OCI-LY3 (cell line): ENCODE data around the gene CGN.

Experiments used
- EZH2phosphoT487 ChIP-seq: fragments of 200-600 bp; shearing (Covaris generic); IDR thresholded peaks from 2 replicates; pipeline ENCODE4 v1.6.1; 2018; ENCODE audit warnings: antibody characterized with exemption, mixed run types, low read depth
- TF ChIP-seq, protein P1 (sequence below): fragments of 200-600, 300-600 bp; sonication (generic); IDR thresholded peaks from 2 replicates; pipeline ENCODE4 v1.5.1; 2014; ENCODE audit warnings: antibody characterized with exemption, low read length, low read depth

DNA sequence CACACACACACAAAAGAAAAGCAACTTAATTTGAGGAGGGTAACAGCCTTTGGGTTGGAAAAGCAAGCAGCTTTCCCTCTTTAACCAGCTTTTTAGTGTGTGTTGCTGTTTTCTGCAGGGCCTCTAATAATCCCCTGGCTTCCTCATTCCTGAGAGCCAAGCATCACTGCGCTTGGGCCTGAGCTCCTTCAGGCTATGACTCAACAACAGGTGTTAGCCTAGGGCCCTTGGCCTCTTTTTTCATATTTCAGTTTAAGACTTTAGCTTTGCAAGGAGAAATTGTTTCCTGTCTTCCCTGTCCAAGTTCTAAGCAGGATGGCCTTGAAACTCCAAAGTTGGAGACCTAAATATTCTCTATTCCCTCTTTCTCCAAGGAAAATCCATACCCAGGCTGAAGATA is 74.4 kb downstream of the CGN start:
- TF ChIP-seq, protein P1, sequence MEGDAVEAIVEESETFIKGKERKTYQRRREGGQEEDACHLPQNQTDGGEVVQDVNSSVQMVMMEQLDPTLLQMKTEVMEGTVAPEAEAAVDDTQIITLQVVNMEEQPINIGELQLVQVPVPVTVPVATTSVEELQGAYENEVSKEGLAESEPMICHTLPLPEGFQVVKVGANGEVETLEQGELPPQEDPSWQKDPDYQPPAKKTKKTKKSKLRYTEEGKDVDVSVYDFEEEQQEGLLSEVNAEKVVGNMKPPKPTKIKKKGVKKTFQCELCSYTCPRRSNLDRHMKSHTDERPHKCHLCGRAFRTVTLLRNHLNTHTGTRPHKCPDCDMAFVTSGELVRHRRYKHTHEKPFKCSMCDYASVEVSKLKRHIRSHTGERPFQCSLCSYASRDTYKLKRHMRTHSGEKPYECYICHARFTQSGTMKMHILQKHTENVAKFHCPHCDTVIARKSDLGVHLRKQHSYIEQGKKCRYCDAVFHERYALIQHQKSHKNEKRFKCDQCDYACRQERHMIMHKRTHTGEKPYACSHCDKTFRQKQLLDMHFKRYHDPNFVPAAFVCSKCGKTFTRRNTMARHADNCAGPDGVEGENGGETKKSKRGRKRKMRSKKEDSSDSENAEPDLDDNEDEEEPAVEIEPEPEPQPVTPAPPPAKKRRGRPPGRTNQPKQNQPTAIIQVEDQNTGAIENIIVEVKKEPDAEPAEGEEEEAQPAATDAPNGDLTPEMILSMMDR: no peak
- TF ChIP-seq EZH2phosphoT487: no peak
